Measurements from ENCODE around the gene PRKCA. TPM values are rescaled to one million over a fixed set of nuclear protein-coding genes. Genes with fewer than 3 reads are reported as not detected.

Gene PRKCA
- total RNA-seq, 2 experiments from 2014 or later, result 84.4 to 87.9 TPM

DNA sequence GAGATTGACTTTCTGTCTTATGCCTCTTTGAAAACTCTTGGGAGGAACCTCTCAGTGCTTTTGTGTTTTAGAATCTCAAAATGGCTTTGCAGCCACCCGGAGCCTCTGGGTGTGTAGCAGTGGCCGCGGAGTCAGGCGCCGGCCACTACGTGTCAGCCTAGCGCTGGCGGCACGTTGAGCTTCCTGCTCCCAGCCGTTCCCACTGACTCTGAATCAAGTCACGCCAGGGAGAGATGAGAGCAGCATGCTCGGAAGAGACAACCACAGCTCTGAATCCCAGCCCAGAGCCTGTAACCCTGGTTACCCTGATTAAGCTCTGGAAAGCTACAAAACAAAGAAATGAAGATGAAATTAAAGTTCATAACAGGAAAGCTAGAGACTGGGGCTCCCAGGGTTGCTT is 435.1 kb downstream of the PRKCA start:
- Mint-ChIP-seq H3K27me3 (no peaks in the 10 kb centered on the region), H3K4me1 (ENCODE audit: low read depth) (no peaks in the 10 kb centered on the region), H3K36me3 (ENCODE audit: low read depth) (peaks cover 30% of the 10 kb centered on the region), H3K9me3 (no peaks in the 10 kb centered on the region), H3K4me3 (no peak overlapping the region), H3K27ac (no peak overlapping the region)
- intact Hi-C loops (cut with micrococcal nuclease), result no loop called here
- ChIA-PET POLR2A (no interaction called here), CTCF (interaction anchor here (0.9 kb wide), 1 partner anchor 15 kb away, joined by 4 read pairs; no protein-coding TSS in a partner anchor)
- no peak for TF ChIP-seq CTCF (IDR thresholded peaks at IDR 0.05)
- ATAC-seq (no peak), DNase-seq (no peak)

GRCh38 chr17:66738301-66738700 is 435.9 kb downstream of the PRKCA start:
- H3K4me3 Mint-ChIP-seq, result no peak overlapping the region
- intact Hi-C loops (cut with micrococcal nuclease), result no loop called here
- H3K27me3 Mint-ChIP-seq, result no peaks in the 10 kb centered on the region
- H3K9me3 Mint-ChIP-seq, result no peaks in the 10 kb centered on the region
- H3K27ac Mint-ChIP-seq, result no peak overlapping the region
- POLR2A ChIA-PET, result no interaction called here
- no peak for TF ChIP-seq CTCF (IDR thresholded peaks at IDR 0.05)
- CTCF ChIA-PET, result no interaction called here
- DNase-seq, result no peak
- H3K36me3 Mint-ChIP-seq (ENCODE audit: low read depth), result peaks cover 27% of the 10 kb centered on the region
- ATAC-seq, result no peak
- H3K4me1 Mint-ChIP-seq (ENCODE audit: low read depth), result no peaks in the 10 kb centered on the region

DNA sequence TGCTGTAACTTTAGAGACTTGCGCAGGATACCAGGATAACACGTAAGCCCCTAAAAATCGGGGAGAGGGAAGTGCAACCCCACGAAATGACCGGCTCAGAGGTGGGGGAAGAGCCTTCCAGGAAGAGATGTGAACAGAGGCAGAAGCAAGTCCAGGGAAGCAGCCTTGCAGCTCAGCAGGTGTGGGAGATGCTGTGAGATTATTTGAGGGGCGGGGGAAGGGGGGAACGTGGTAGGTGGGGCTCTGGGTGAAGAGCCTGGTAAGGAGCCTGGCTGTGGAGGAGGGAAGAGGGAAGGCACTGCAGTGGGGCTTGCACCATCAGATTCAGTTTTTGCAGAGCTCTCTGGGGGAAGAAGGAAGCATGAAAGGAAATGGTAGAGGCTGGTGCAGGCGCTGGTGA is 437.1 kb downstream of the PRKCA start:
- TF ChIP-seq CTCF (IDR thresholded peaks at IDR 0.05), result no peak
- Mint-ChIP-seq H3K9me3 (no peaks in the 10 kb centered on the region), H3K4me3 (no peak overlapping the region), H3K4me1 (ENCODE audit: low read depth) (no peaks in the 10 kb centered on the region), H3K27me3 (no peaks in the 10 kb centered on the region), H3K27ac (no peak overlapping the region), H3K36me3 (ENCODE audit: low read depth) (peaks cover 23% of the 10 kb centered on the region)
- ATAC-seq (no peak), DNase-seq (no peak)
- intact Hi-C loops (cut with micrococcal nuclease), result no loop called here
- ChIA-PET CTCF (interaction anchor here (1.1 to 1.4 kb wide), 2 partner anchors 12 to 14 kb away, joined by 3 to 4 read pairs; no protein-coding TSS in a partner anchor), POLR2A (no interaction called here)

- no peak for DNase-seq
- ChIA-PET CTCF (interaction anchor here (1.1 to 1.5 kb wide), 3 partner anchors 12 to 56 kb away, joined by 3 to 4 read pairs (median 3); no protein-coding TSS in a partner anchor), POLR2A (no interaction called here)
- Mint-ChIP-seq H3K4me3 (no peak overlapping the region), H3K27ac (no peak overlapping the region), H3K4me1 (ENCODE audit: low read depth) (no peaks in the 10 kb centered on the region), H3K36me3 (ENCODE audit: low read depth) (peaks cover 26% of the 10 kb centered on the region), H3K9me3 (no peaks in the 10 kb centered on the region), H3K27me3 (no peaks in the 10 kb centered on the region)
- TF ChIP-seq CTCF (IDR thresholded peaks at IDR 0.05), result no peak
- no peak for ATAC-seq
- intact Hi-C loops (cut with micrococcal nuclease), result no loop called here
Measured at GRCh38 chr17:66740226-66740625, 437.8 kb downstream of the PRKCA start.

DNA sequence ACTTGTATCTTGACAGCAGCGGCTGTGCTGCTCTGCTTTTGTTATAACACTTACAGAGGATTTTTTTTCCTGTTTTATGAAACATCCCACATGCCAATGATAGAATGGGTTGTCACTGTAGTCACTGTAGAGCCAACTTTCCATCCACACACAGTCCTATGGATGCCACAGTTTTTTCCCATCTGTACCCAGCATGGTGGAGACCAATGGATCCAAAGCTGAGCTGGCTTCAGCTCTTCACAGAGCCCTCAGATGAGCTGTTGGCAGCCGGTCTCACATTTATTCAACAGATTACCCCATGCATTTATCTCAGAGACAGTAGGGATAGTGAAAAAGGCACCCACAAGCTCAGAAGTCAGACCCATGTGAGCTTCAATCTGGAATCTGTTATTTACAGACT is 441.1 kb downstream of the PRKCA start:
- Mint-ChIP-seq H3K27ac (no peak overlapping the region), H3K4me1 (ENCODE audit: low read depth) (no peaks in the 10 kb centered on the region), H3K4me3 (no peak overlapping the region), H3K27me3 (no peaks in the 10 kb centered on the region), H3K9me3 (no peaks in the 10 kb centered on the region), H3K36me3 (ENCODE audit: low read depth) (peaks cover 36% of the 10 kb centered on the region)
- ChIA-PET POLR2A (no interaction called here), CTCF (no interaction called here)
- no peak for TF ChIP-seq CTCF (IDR thresholded peaks at IDR 0.05)
- intact Hi-C loops (cut with micrococcal nuclease), result no loop called here
- DNase-seq (no peak), ATAC-seq (no peak)
